GM06990 (cell line): ENCODE data around the gene F2.

Experiments
- DNase-seq: peaks from one replicate; pipeline ENCODE4 v3.0.0-alpha.2; 2011; ENCODE audit not compliant: insufficient read length; ENCODE audit errors: extremely low read depth
- H3K27me3 ChIP-seq: replicated peaks from 2 replicates; pipeline ENCODE4 v1.6.0; 2011; ENCODE audit warnings: low read length; ENCODE audit not compliant: control insufficient read depth, insufficient read depth
- H3K36me3 ChIP-seq: 2 replicates; pipeline ENCODE4 v1.5.1; 2011; ENCODE audit warnings: low read length; ENCODE audit not compliant: control insufficient read depth, insufficient read depth
- H3K4me3 ChIP-seq: replicated peaks from 2 replicates; pipeline ENCODE4 v1.5.1; 2011; ENCODE audit warnings: low read depth, mild to moderate bottlenecking, control low read depth, low read length
- TF ChIP-seq, protein P1 (sequence below): IDR thresholded peaks from 2 replicates; pipeline ENCODE4 v1.5.1; 2011; ENCODE audit warnings: low read length, control low read depth, mild to moderate bottlenecking, inconsistent platforms; ENCODE audit not compliant: insufficient read depth, poor library complexity, severe bottlenecking

The F2 gene

DNA sequence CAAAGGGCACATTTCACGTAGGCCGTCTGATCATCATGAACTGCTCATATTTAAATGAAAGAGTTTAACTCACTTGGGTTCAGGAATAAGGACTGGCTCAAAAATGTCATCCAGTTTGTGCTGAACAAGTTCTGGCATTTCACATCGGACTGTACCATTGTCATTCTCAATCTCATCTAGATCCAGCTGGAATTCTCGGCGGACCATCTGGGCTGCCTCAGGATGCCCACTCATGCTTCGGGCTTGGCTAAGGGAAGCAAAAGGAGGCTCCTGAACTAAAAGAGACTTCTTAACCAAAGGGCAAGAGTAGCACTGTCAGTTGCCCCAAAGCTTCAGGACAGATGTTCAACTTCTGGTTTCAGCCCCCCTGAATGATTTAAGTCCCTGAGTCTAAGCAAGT lies 40.2 kb downstream of the F2 start:
- Histone ChIP-seq H3K4me3 (no peak overlapping the region), H3K27me3 (no peaks in the 10 kb centered on the region), H3K36me3 (peaks cover 12% of the 10 kb centered on the region)
- TF ChIP-seq, protein P1, sequence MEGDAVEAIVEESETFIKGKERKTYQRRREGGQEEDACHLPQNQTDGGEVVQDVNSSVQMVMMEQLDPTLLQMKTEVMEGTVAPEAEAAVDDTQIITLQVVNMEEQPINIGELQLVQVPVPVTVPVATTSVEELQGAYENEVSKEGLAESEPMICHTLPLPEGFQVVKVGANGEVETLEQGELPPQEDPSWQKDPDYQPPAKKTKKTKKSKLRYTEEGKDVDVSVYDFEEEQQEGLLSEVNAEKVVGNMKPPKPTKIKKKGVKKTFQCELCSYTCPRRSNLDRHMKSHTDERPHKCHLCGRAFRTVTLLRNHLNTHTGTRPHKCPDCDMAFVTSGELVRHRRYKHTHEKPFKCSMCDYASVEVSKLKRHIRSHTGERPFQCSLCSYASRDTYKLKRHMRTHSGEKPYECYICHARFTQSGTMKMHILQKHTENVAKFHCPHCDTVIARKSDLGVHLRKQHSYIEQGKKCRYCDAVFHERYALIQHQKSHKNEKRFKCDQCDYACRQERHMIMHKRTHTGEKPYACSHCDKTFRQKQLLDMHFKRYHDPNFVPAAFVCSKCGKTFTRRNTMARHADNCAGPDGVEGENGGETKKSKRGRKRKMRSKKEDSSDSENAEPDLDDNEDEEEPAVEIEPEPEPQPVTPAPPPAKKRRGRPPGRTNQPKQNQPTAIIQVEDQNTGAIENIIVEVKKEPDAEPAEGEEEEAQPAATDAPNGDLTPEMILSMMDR: no peak
- no peak for DNase-seq

DNA sequence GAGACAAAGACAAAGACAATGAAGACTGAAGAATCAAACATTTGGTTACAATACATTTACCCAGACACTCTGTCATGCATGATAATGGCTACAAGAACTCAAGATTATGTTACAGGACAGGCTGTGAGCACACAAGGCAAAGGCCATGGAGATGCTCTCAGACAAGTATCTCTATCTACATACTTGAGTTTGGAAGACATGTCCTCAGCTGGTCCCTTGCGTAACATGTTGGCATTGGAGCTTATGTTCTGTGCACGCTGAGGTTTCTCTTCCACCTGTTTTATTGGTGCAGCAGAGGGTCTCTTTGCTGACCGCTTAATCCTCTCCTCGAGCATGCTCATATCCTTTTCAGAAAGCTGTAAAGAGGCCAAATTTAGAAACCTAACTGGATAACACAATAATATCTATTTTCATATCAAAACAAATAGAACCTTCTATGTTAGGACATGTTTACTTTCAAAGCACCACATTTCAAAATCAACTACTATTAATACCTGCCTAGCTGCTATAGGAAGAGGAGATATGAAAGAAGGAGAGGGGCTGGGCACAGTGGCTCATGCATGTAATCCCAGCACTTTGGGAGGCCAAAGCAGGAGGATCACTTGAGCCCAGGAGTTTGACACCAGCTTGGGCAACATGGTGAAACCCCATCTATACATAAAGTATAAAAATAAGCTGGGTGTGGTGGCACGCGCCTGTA lies 41.6 kb downstream of the F2 start:
- Histone ChIP-seq H3K36me3 (peaks cover 9% of the 10 kb centered on the region), H3K27me3 (no peaks in the 10 kb centered on the region), H3K4me3 (no peak overlapping the region)
- TF ChIP-seq, protein P1: no peak
- no peak for DNase-seq

DNA sequence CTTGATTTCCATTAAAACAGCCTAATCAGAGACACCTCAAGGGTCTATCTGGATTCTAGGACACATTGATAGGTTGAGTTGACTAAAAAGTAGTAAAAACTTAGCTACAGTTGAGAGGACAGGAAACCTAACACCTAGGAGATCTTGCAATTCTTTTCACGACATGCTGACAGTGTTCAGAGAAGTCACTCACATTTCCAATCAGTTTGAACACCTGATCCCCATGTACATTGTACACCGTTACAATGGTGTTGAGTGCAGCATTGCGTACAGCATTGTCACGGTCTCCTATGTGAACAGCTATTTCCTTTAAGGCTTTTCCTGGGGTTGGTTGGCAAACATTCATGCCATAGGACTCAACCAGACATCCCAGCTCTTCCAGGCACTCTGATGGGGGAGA lies 42.8 kb downstream of the F2 start:
- Histone ChIP-seq H3K36me3 (peaks cover 9% of the 10 kb centered on the region), H3K4me3 (no peak overlapping the region), H3K27me3 (no peaks in the 10 kb centered on the region)
- TF ChIP-seq, protein P1: no peak
- DNase-seq: no peak

DNA sequence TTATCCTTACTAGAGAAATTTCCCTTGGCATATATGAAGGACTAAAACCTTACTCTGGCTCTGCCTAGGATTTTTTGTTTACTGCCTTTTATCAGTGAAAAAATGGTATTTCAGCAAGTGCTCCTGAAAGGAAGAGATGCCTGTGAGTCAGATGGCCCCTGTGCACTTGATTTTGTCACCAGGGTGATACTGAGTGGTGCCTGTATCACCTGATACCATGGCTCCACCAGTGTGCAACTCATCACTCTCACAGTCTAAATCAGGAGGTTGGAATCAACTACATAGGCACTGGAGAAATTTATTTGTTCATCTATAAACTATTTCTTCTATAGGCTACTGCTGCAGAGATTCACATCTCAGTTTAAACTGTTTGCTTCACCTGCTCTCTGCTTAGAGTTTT lies 43.2 kb downstream of the F2 start:
- Histone ChIP-seq H3K36me3 (peaks cover 9% of the 10 kb centered on the region), H3K27me3 (no peaks in the 10 kb centered on the region), H3K4me3 (no peak overlapping the region)
- TF ChIP-seq, protein P1: no peak
- DNase-seq: no peak

DNA sequence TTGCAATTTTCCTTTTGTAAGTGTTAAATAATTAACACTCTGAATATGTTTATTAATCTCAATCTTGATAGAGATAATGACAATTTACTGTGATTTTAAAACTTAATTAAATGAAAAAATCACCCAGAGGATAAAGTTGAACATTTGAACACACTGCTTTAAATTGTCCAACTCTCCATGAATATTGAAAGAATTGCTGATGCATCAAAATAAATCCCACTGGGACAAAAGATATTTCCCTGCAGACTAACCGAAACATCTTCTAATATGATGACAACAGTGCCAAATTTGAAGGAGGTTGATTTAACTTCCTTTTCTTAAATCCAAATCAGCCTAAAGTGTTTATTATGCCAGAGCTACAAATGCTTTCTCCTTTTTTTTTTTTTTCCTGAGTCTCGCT lies 47.6 kb downstream of the F2 start:
- DNase-seq: no peak
- Histone ChIP-seq H3K36me3 (peaks cover 9% of the 10 kb centered on the region), H3K27me3 (no peaks in the 10 kb centered on the region), H3K4me3 (no peak overlapping the region)
- TF ChIP-seq, protein P1: no peak
